CD14-positive monocyte (primary cell): Measurements from ENCODE around the gene NSD1. TPM values are rescaled to one million over a fixed set of nuclear protein-coding genes. Genes with fewer than 3 reads are reported as not detected.

Experiments
- DNase-seq, 3 donors: peaks; one replicate each; pipeline ENCODE4 v3.0.0-alpha.2; 2011 to 2022
- H2AFZ ChIP-seq: 2 replicates; pipeline ENCODE4 v1.6.0; 2012; ENCODE audit warnings: mild to moderate bottlenecking, low read depth, low read length, inconsistent platforms; ENCODE audit not compliant: insufficient read depth, poor library complexity, severe bottlenecking
- H3K27ac ChIP-seq, 2 donors: 1 replicate in 1 of 2; 2 replicates in 1 of 2; pipeline ENCODE4 v1.5.1; 2012 to 2013; ENCODE audit warnings: low read length in 2 of 2, control low read depth in 1 of 2, inconsistent platforms in 1 of 2, low read depth in 1 of 2, mild to moderate bottlenecking in 1 of 2
- H3K27me3 ChIP-seq, 2 donors: one replicate each; pipeline versions ENCODE4 v1.6.0 to v1.6.1; 2011 to 2013; ENCODE audit warnings: low read length in 2 of 2; ENCODE audit not compliant: control insufficient read depth in 2 of 2, insufficient read depth in 2 of 2
- H3K36me3 ChIP-seq, 2 donors: replicated peaks in 1 of 2; 1 replicate in 1 of 2; 2 replicates in 1 of 2; pipeline versions ENCODE4 v1.5.1 to v1.6.1; 2012 to 2013; ENCODE audit warnings: low read length in 2 of 2, control low read depth in 1 of 2, inconsistent platforms in 1 of 2, mild to moderate bottlenecking in 1 of 2; ENCODE audit not compliant: insufficient read depth in 2 of 2, control insufficient read depth in 1 of 2
- H3K4me1 ChIP-seq, 2 donors: 1 replicate in 1 of 2; 2 replicates in 1 of 2; pipeline versions ENCODE4 v1.5.1 to v1.6.1; 2012 to 2013; ENCODE audit warnings: low read length in 2 of 2, control low read depth in 1 of 2, inconsistent platforms in 1 of 2, mild to moderate bottlenecking in 1 of 2, moderate library complexity in 1 of 2; ENCODE audit not compliant: insufficient read depth in 2 of 2, control insufficient read depth in 1 of 2
- H3K4me2 ChIP-seq: replicated peaks from 2 replicates; pipeline ENCODE3; 2012; ENCODE audit warnings: low read length, moderate library complexity, mild to moderate bottlenecking; ENCODE audit not compliant: poor library complexity, severe bottlenecking; ENCODE audit errors: extremely low read depth
- H3K4me3 ChIP-seq, 3 experiments: fragments of 200-600 bp in 1 of 3; sonication (generic) in 1 of 3; replicated peaks in 1 of 3; 1 replicate in 2 of 3; 2 replicates in 1 of 3; pipeline ENCODE4 v1.5.1; 2011 to 2013; ENCODE audit warnings: low read length in 3 of 3, mild to moderate bottlenecking in 3 of 3, control low read depth in 2 of 3, low read depth in 2 of 3, inconsistent platforms in 1 of 3, moderate library complexity in 1 of 3
- H3K79me2 ChIP-seq: 2 replicates; pipeline ENCODE4 v1.6.0; 2012; ENCODE audit warnings: mild to moderate bottlenecking, control low read depth, inconsistent platforms, low read length, moderate library complexity; ENCODE audit not compliant: insufficient read depth
- H3K9ac ChIP-seq: 2 replicates; pipeline ENCODE4 v1.6.0; 2017; ENCODE audit warnings: low read length, mild to moderate bottlenecking; ENCODE audit not compliant: insufficient read depth, poor library complexity, severe bottlenecking
- H3K9me3 ChIP-seq, 2 donors: replicated peaks in 1 of 2; 1 replicate in 1 of 2; 2 replicates in 1 of 2; pipeline versions ENCODE4 v1.5.1 to v1.6.1; 2012 to 2013; ENCODE audit warnings: low read length in 2 of 2, control low read depth in 1 of 2; ENCODE audit not compliant: control insufficient read depth in 1 of 2, insufficient read depth in 1 of 2
- H4K20me1 ChIP-seq: 2 replicates; pipeline ENCODE4 v1.6.0; 2012; ENCODE audit warnings: mild to moderate bottlenecking, low read length, control low read depth, moderate library complexity; ENCODE audit not compliant: insufficient read depth
- H3K27ac Mint-ChIP-seq, 7 donors: one replicate each; pipeline ENCODE4 v1.8.0; 2020; ENCODE audit warnings: mild to moderate bottlenecking in 7 of 7, mixed read lengths in 7 of 7, moderate library complexity in 6 of 7, inconsistent platforms in 2 of 7
- H3K27me3 Mint-ChIP-seq, 3 donors: one replicate each; pipeline ENCODE4 v1.8.0; 2021 to 2022; ENCODE audit warnings: low read depth in 3 of 3, mild to moderate bottlenecking in 3 of 3, mixed read lengths in 3 of 3, moderate library complexity in 3 of 3, inconsistent platforms in 1 of 3
- H3K36me3 Mint-ChIP-seq, 2 donors: one replicate each; pipeline ENCODE4 v1.8.0; 2020; ENCODE audit warnings: mixed read lengths in 2 of 2, inconsistent platforms in 1 of 2, mild to moderate bottlenecking in 1 of 2
- H3K4me1 Mint-ChIP-seq: one replicate; pipeline ENCODE4 v1.8.0; 2020; ENCODE audit warnings: mild to moderate bottlenecking, mixed read lengths
- H3K4me3 Mint-ChIP-seq, 2 donors: one replicate each; pipeline ENCODE4 v1.8.0; 2020; ENCODE audit warnings: mild to moderate bottlenecking in 2 of 2, mixed read lengths in 2 of 2, moderate library complexity in 1 of 2
- H3K9me3 Mint-ChIP-seq, 7 donors: one replicate each; pipeline ENCODE4 v1.8.0; 2020 to 2022; ENCODE audit warnings: mixed read lengths in 7 of 7, mild to moderate bottlenecking in 6 of 7, moderate library complexity in 6 of 7, inconsistent platforms in 2 of 7
- CTCF ChIP-seq: fragments of 200-600 bp; IDR thresholded peaks from one replicate; pipeline ENCODE4 v1.8.0; 2022; ENCODE audit warnings: antibody characterized with exemption, mild to moderate bottlenecking
- WGBS: methylation state at CpG from one replicate; pipeline ENCODE4 v1.1.5; 2013; ENCODE audit warnings: missing lambda C conversion rate; ENCODE audit not compliant: insufficient coverage; 5-methylcytosine and 5-hydroxymethylcytosine counted together
- intact Hi-C, 2 donors: fragments of 100-400 bp; cut with micrococcal nuclease; formaldehyde crosslinking; loops; one replicate each; pipeline versions ENCODE4 v1.15.0 to v1.15.1; 2023
- polyA plus RNA-seq, 3 donors: library from polyadenylated mRNA; depleted of rRNA in 1 of 3; unstranded in 2 of 3; stranded (reverse) in 1 of 3; fragments of 300-500 nt in 2 of 3; fragments of >200 nt in 1 of 3; fragmentation: Illumina TruSeq in 2 of 3; gene quantifications; 1 replicate in 2 of 3; 2 replicates in 1 of 3; pipeline ENCODE4 v1.2.3, GENCODE V29; 2012 to 2021

NSD1 gene
- polyA plus RNA-seq, 3 donors, result 12.6 to 31.9 (median 19.0) TPM

DNA sequence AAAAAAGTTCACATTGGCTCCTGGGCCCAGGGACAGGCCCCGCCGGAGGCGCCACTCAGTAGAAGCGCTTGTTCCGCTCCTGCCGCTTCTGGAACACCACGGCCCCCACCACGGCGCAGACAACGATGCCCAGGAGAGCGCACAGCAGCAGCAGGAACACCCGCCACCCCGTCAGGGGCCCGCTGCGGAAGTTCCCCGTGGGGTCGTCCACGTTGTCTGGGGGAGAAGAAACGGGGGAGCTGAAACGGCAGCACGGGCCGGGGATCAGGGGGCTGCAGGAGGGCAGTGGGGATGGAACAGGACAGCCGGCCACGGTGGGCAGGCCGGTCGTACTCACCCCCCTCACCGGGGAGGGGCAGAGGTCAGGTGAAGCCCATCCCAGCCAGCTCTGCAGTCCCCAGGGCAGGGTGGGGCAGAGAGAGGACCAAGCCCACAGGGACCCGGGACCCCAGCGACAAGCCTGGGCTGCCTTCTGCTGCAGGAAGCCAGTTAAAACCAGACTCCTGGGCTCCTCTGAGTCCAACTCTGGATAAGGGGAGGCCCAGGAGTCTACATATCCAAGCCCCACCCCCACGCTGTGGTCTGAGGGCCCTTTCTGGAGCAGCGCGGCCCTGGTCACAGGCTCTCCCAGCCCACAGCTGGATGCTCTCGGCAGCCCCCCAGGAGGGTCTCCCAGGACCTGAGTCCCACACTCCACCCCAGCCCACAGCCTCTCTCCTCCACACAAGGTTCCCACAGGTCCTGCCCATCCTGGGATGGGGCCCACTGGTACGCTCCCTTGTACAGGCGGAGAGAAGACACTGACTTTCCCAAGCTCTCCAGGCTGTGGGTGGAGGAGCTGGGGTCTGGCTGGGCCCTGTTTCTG, 198.7 kb downstream of the NSD1 start:
- no peak for TF ChIP-seq CTCF
- intact Hi-C loops, result no loop called here
- Mint-ChIP-seq H3K4me3 (no peak overlapping the region), H3K9me3 (no peaks in the 10 kb centered on the region), H3K4me1 (peaks cover 22% of the 10 kb centered on the region), H3K36me3 (peaks cover 81 to 94% of the 10 kb centered on the region in 2 donors), H3K27ac (no peak overlapping the region), H3K27me3 (peaks cover 2 to 10% (median 7%) of the 10 kb centered on the region in 3 donors)
- no peak for DNase-seq
- Histone ChIP-seq H3K4me3 (no peak overlapping the region), H3K4me1 (peaks cover 2 to 6% of the 10 kb centered on the region in 2 donors), H3K9ac (no peak overlapping the region), H3K4me2 (no peak overlapping the region), H3K27me3 (no peaks in the 10 kb centered on the region), H3K79me2 (no peaks in the 10 kb centered on the region), H3K36me3 (peaks cover 75 to 96% of the 10 kb centered on the region in 2 donors), H4K20me1 (peaks cover 72% of the 10 kb centered on the region), H3K9me3 (no peaks in the 10 kb centered on the region), H3K27ac (no peak overlapping the region), H2AFZ (no peak overlapping the region)
- 22% methylated on average over 31 of the region's 35 CpGs for WGBS

DNA sequence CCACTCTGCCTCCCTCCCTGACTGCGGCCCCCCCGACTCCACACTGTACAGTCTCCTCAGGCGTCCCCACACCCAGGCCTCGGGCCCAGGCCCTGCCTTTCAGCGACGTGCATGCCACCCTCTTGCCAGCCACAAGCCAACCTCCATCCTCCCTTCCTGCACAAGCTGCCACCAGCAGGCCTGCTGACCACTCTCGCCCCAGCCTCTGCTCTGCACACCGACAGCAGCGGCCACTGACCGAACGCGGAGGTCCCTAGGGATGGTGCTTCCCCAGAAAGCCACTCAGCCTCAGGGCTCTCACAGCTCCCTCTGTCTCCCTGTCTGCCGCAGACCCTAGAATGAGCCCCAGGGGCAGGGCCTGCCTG, 199.3 kb downstream of the NSD1 start:
- H3K4me3 ChIP-seq, result no peak overlapping the region
- WGBS, result 80% methylated on average over 13 of the region's 13 CpGs
- H3K36me3 ChIP-seq, result peaks cover 79 to 96% of the 10 kb centered on the region in 2 donors
- peaks cover 84 to 94% of the 10 kb centered on the region in 2 donors for H3K36me3 Mint-ChIP-seq
- peaks cover 74% of the 10 kb centered on the region for H4K20me1 ChIP-seq
- H2AFZ ChIP-seq, result no peak overlapping the region
- no peak overlapping the region for H3K27ac ChIP-seq
- no peak for TF ChIP-seq CTCF
- H3K9ac ChIP-seq, result no peak overlapping the region
- no peak overlapping the region for H3K4me2 ChIP-seq
- intact Hi-C loops, result no loop called here
- H3K4me3 Mint-ChIP-seq, result no peak overlapping the region
- H3K27me3 Mint-ChIP-seq, result peaks cover 2 to 10% (median 3%) of the 10 kb centered on the region in 3 donors
- DNase-seq, result no peak
- peaks cover 0 to 2% (median 0%) of the 10 kb centered on the region in 7 donors for H3K9me3 Mint-ChIP-seq
- H3K79me2 ChIP-seq, result no peaks in the 10 kb centered on the region
- peaks cover 2 to 6% of the 10 kb centered on the region in 2 donors for H3K4me1 ChIP-seq
- peaks cover 16% of the 10 kb centered on the region for H3K4me1 Mint-ChIP-seq
- H3K27ac Mint-ChIP-seq, result no peak overlapping the region
- no peaks in the 10 kb centered on the region for H3K9me3 ChIP-seq
- no peaks in the 10 kb centered on the region for H3K27me3 ChIP-seq
